BLaER1 treated with 17β-estradiol and CSF1 and Interleukin-3, amounts not matched to agents 10 nM and 100 nM (cell line): ENCODE data around the gene STK33.
"Not testable (repeated sequence)": the region's sequence is repeated elsewhere in the genome, so short reads cannot be mapped to it uniquely, and the experiment has no call there.

Experiments
- H3K27ac ChIP-seq, 11 experiments: shearing (Covaris generic); formaldehyde crosslinking; 2 replicates each; pipeline ENCODE4 v1.8.1; 2022
- H3K27me3 ChIP-seq, 11 experiments: shearing (Covaris generic); formaldehyde crosslinking; 2 replicates each; pipeline ENCODE4 v1.8.1; 2022
- H3K36me3 ChIP-seq, 11 experiments: shearing (Covaris generic); formaldehyde crosslinking; 2 replicates each; pipeline ENCODE4 v1.8.1; 2022
- H3K4me1 ChIP-seq, 10 experiments: shearing (Covaris generic); formaldehyde crosslinking; 2 replicates each; pipeline ENCODE4 v1.8.1; 2022
- H3K4me2 ChIP-seq, 11 experiments: shearing (Covaris generic); formaldehyde crosslinking; 2 replicates each; pipeline ENCODE4 v1.8.1; 2022
- H3K4me3 ChIP-seq, 10 experiments: shearing (Covaris generic); formaldehyde crosslinking; 2 replicates each; pipeline ENCODE4 v1.8.1; 2022
- H3K9ac ChIP-seq, 11 experiments: shearing (Covaris generic); formaldehyde crosslinking; 2 replicates each; pipeline ENCODE4 v1.8.1; 2022
- H3K9me3 ChIP-seq, 11 experiments: shearing (Covaris generic); formaldehyde crosslinking; replicated peaks in 1 of 11; 2 replicates each; pipeline ENCODE4 v1.8.1; 2022
- H4K20me1 ChIP-seq, 11 experiments: shearing (Covaris generic); formaldehyde crosslinking; 2 replicates each; pipeline ENCODE4 v1.8.1; 2022
- Cebpa-rat ChIP-seq, 11 experiments: shearing (Covaris generic); IDR thresholded peaks; 2 replicates each; pipeline ENCODE4 v1.8.1; 2022

STK33 gene

DNA sequence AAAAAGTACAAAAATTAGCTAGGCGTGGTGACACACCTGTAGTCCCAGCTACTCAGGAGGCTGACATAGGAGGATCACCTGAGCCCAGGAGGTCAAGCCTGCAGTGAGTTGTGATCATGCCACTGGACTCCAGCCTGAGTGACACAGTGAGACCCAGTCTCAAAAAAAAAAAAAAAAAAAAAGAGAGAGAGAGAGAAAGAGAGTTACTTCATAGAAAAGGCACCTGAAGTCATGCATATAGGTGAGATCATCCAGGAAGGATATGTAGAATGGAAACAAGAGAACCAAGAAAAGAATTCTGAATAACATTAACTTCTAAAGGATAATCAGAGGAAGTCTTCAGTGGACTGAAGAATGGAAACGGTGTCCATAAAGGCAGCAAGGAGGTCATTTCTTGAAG, 106.8 kb downstream of the STK33 start:
- TF ChIP-seq Cebpa-rat (IDR thresholded peaks at IDR 0.05): no peak
- Histone ChIP-seq H3K4me1 (no peaks in the 10 kb centered on the region), H3K4me2 (no peak overlapping the region), H4K20me1 (no peaks in the 10 kb centered on the region), H3K27me3 (no peaks in the 10 kb centered on the region), H3K9ac (no peak overlapping the region), H3K4me3 (no peak overlapping the region), H3K36me3 (no peaks in the 10 kb centered on the region), H3K9me3 (peaks cover 0 to 13% (median 0%) of the 10 kb centered on the region in 11 experiments; a peak in 6 of 22 replicates), H3K27ac (no peak overlapping the region)

DNA sequence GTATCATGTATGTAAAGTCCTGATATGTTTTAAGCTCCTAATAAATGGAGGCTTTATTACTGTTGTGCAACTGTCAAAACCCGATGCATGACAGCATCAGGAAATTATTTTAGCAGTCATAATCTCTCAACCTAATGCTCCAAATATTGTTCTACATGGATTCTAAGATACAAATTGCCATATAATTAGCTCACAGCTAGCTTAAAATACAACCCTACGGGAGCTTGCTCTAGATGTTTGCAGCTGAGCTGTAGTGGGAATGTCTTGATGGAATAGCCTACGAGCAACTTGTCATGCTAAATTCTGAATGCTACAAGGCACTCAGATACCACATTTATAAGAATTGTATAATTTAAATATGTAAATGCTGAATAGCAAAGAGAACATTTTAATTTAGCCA, 109.8 kb downstream of the STK33 start:
- no peaks in the 10 kb centered on the region for H3K4me1 ChIP-seq
- peaks cover 0 to under 1% (median 0%) of the 10 kb centered on the region in 11 experiments; a peak in 2 of 22 replicates for H3K9me3 ChIP-seq
- no peak overlapping the region for H3K4me3 ChIP-seq
- no peaks in the 10 kb centered on the region for H3K36me3 ChIP-seq
- no peak overlapping the region for H3K9ac ChIP-seq
- H3K27me3 ChIP-seq: no peaks in the 10 kb centered on the region
- H4K20me1 ChIP-seq: no peaks in the 10 kb centered on the region
- no peak for TF ChIP-seq Cebpa-rat (IDR thresholded peaks at IDR 0.05)
- H3K27ac ChIP-seq: no peak overlapping the region
- H3K4me2 ChIP-seq: no peak overlapping the region

- no peaks in the 10 kb centered on the region for H3K9me3 ChIP-seq
- no peak for TF ChIP-seq Cebpa-rat (IDR thresholded peaks at IDR 0.05)
- no peaks in the 10 kb centered on the region for H4K20me1 ChIP-seq
- no peak overlapping the region for H3K9ac ChIP-seq
- no peaks in the 10 kb centered on the region for H3K27me3 ChIP-seq
- H3K27ac ChIP-seq: no peak overlapping the region
- H3K4me3 ChIP-seq: no peak overlapping the region
- H3K4me2 ChIP-seq: no peak overlapping the region
- H3K36me3 ChIP-seq: no peaks in the 10 kb centered on the region
- no peaks in the 10 kb centered on the region for H3K4me1 ChIP-seq
Observed at GRCh38 chr11:8480858-8481257, 113.2 kb downstream of the STK33 start.

DNA sequence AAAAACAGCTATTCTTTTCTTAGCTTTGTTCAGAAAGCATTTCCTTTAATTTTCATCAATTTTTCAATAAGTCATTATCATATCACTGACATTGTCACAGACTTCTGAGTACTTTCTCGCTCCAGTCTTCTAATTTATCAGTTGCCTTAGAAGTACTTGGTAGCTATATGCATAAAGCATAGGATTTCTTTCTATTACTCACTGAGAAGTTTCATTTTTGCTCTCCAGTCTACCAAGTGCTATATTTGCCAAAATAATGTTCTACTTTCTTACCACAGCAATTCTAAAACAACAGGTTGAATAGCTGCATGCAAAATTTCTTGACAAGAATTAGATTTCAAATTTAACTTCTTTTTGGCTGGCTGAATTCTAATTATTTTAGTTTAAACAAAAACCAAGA, 116.3 kb downstream of the STK33 start:
- no peak for TF ChIP-seq Cebpa-rat (IDR thresholded peaks at IDR 0.05)
- no peak overlapping the region for H3K4me3 ChIP-seq
- H3K9ac ChIP-seq: no peak overlapping the region
- H4K20me1 ChIP-seq: no peaks in the 10 kb centered on the region
- H3K4me1 ChIP-seq: no peaks in the 10 kb centered on the region
- H3K27me3 ChIP-seq: no peaks in the 10 kb centered on the region
- no peak overlapping the region for H3K27ac ChIP-seq
- H3K36me3 ChIP-seq: no peaks in the 10 kb centered on the region
- no peak overlapping the region for H3K4me2 ChIP-seq
- H3K9me3 ChIP-seq: no peaks in the 10 kb centered on the region

DNA sequence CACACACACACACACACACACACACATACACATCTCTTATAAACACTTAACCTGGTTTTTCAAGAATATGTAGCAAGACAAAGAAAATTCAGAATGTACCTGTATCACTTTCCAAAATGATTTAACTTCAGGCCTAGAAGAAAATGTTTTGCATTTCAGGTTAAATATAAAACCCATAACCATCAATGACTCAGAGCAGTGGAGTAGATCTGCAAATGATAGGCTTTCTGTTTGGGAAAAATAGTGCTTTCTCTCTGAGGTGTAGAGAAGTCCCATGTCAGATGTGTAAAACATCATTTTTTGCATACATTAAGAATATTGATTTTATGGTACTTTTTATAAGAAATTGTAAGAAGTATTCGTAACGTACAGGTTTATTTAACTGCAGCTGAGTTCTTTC, 116.9 kb downstream of the STK33 start:
- Histone ChIP-seq H3K4me3 (no peak overlapping the region), H3K4me2 (no peak overlapping the region), H3K9ac (no peak overlapping the region), H3K36me3 (no peaks in the 10 kb centered on the region), H3K9me3 (no peaks in the 10 kb centered on the region), H4K20me1 (no peaks in the 10 kb centered on the region), H3K27me3 (no peaks in the 10 kb centered on the region), H3K4me1 (no peaks in the 10 kb centered on the region), H3K27ac (no peak overlapping the region)
- no peak for TF ChIP-seq Cebpa-rat (IDR thresholded peaks at IDR 0.05)

DNA sequence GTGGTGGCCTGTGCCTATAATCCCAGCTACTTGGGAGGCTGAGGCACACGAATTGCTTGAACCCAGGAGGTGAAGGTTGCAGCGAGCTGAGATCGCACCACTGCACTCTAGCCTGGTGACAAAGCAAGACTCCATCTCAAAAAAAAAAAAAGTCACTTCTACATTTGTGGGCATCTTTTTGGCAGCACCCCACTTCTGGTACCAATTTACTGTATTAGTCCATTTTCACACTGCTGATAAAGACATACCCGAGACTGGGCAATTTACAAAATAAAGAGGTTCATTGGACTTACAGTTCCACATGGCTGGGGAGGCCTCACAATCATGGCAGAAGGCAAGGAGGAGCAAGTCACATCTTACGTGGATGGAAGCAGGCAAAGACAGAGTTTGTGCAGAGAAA, 126.2 kb downstream of the STK33 start:
- H3K4me2 ChIP-seq, H3K4me1 ChIP-seq, H3K27ac ChIP-seq, H3K4me3 ChIP-seq, H3K27me3 ChIP-seq, H4K20me1 ChIP-seq, H3K9ac ChIP-seq, H3K36me3 ChIP-seq: not testable (repeated sequence)
- peaks cover 23 to 44% (median 30%) of the 10 kb centered on the region in 11 experiments for H3K9me3 ChIP-seq

DNA sequence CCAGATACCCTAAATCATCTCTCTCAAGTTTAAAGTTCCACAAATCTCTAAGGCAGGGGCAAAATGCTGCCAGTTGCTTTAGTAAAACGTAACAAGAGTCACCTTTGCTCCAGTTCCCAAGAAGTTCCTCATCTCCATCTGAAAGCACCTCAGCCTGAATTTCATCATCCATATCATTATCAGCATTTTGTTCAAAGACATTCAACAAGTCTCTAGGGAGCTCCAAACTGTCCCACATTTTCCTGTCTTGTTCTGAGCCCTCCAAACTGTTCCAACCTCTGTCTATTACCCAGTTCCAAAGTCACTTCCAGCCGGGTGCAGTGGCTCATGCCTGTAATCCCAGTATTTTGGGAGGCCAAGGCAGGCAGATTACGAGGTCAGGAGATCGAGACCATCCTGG, 126.7 kb downstream of the STK33 start:
- not testable (repeated sequence) for H3K4me1 ChIP-seq, H3K27me3 ChIP-seq, H3K36me3 ChIP-seq, H4K20me1 ChIP-seq, H3K27ac ChIP-seq, H3K4me3 ChIP-seq, H3K9ac ChIP-seq, H3K4me2 ChIP-seq
- peaks cover 23 to 44% (median 30%) of the 10 kb centered on the region in 11 experiments for H3K9me3 ChIP-seq

GRCh38 chr11:8466884-8467283, 127.1 kb downstream of the STK33 start:
- not testable (repeated sequence) for H3K36me3 ChIP-seq, H3K4me2 ChIP-seq, H3K27me3 ChIP-seq, H3K4me1 ChIP-seq, H3K27ac ChIP-seq, H4K20me1 ChIP-seq, H3K9ac ChIP-seq, H3K4me3 ChIP-seq
- H3K9me3 ChIP-seq: peaks cover 23 to 44% (median 30%) of the 10 kb centered on the region in 11 experiments

DNA sequence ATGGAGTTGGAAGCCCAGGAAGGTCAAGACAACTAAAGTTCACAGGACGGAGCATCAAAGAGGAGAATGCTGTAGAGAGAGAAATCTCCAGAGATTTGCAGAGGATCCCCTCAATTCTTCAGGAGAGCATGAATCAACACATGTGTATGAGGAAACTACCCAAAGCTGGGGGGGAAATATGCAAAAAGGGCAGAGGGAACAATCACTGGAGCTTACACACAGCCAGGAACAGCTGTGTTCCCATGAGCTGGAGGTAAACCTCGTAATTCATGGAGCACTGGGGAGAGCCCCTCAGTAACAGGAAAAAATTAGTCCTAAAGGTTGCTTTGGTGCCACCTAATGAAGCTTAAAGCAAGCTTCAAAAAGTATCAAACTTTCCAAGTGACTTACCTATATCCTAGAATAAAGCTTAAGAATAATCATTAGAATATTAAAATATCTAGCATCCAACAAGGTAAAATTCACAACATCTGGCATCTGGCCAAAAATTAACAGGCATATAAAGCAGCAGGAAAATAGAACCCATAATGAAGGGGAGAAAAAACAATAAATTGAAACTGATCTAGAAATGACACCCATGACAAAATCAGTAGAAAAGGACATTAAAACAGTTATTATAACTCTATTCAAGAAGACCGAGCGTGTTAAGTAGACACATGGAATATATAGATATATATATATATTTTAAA, 134.2 kb downstream of the STK33 start:
- Histone ChIP-seq H3K27me3 (no peaks in the 10 kb centered on the region), H4K20me1 (no peaks in the 10 kb centered on the region), H3K9me3 (no peaks in the 10 kb centered on the region), H3K4me3 (no peak overlapping the region), H3K27ac (no peak overlapping the region), H3K4me1 (no peaks in the 10 kb centered on the region), H3K4me2 (no peak overlapping the region), H3K36me3 (no peaks in the 10 kb centered on the region), H3K9ac (no peak overlapping the region)
- no peak for TF ChIP-seq Cebpa-rat (IDR thresholded peaks at IDR 0.05)

- Histone ChIP-seq H4K20me1 (no peaks in the 10 kb centered on the region), H3K36me3 (no peaks in the 10 kb centered on the region), H3K27ac (no peak overlapping the region), H3K27me3 (no peaks in the 10 kb centered on the region), H3K4me3 (no peak overlapping the region), H3K9me3 (no peaks in the 10 kb centered on the region), H3K4me1 (no peaks in the 10 kb centered on the region), H3K4me2 (no peak overlapping the region), H3K9ac (no peak overlapping the region)
- no peak for TF ChIP-seq Cebpa-rat (IDR thresholded peaks at IDR 0.05)
Observed at GRCh38 chr11:8442301-8442700, 151.7 kb downstream of the STK33 start.
